ENCODE measurements around the gene PPP1R14D.

Gene PPP1R14D, protein sequence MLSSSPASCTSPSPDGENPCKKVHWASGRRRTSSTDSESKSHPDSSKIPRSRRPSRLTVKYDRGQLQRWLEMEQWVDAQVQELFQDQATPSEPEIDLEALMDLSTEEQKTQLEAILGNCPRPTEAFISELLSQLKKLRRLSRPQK

DNA sequence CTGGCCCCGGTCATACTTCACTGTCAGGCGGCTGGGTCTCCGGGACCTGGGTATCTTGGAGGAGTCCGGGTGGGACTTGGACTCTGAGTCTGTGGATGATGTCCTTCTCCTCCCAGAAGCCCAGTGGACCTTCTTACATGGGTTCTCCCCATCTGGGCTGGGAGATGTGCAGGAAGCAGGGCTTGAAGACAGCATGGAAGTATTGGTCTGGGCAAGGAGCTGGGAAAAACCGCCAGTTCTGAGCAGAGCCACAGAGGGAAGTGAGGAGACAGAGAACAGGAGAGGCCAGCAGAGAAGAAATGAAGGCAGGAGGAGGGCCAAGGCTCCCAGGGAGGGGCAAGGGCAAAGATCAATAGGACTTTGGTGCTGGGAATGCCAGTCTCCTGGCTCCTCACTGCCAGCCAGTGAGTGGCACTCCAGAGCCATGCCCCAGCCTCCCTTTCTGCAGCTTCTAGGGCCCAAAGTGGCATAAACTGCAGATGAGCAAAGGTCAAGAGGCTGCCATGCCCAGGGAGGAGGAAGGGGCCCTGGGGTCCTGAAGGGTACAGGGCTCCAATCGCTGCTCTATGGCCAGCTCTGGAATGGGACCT lies at the start of gene PPP1R14D:
TSS of gene PPP1R14D (minus strand) at position 262 of the 590 bp plus-strand sequence. CDS start at position 195, 67 bp downstream.
- Histone ChIP-seq H3K9ac (ENCODE audit: insufficient read length) (no peak within 1 kb of the TSS), H3K4me3 (no peak within 1 kb of the TSS)

DNA sequence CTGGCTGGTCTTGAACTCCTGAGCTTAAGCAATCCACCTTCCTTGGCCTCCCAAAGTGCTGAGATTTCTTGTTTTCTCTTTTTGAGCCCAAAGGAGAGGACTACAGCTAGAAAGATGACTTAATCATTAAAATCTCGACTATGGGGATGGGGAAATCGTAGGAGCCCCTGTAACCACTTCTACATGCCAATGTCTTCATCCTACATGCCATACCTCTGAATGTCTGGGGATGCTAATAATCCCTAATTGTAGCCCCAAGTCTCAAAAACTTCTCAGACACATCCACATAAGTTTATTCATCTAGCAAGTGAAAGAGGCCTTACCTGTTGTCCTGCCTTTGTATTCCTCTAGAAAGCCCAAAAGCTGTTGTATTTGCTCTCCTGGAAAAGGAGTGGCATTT lies 49.2 kb upstream of the PPP1R14D start:
- no peak for TF ChIP-seq EZH2 (IDR thresholded peaks at IDR 0.05)
- no peak for TF ChIP-seq POLR2AphosphoS5 (IDR thresholded peaks at IDR 0.05; ENCODE audit: borderline replicate concordance, low read depth, low read length)
- TF ChIP-seq FOXP2 (optimal IDR thresholded peaks at IDR 0.05; ENCODE audit: control extremely low read depth, extremely low read length, insufficient read depth): no peak
- Histone ChIP-seq H3K27ac (no peak overlapping the region), H3K9me3 (ENCODE audit: low read depth, low read length) (no peaks in the 10 kb centered on the region), H3K9ac (ENCODE audit: insufficient read length) (no peak overlapping the region), H3K36me3 (ENCODE audit: insufficient read depth, low read length) (no peaks in the 10 kb centered on the region), H3K4me3 (no peak overlapping the region)
- no peak for DNase-seq (ENCODE audit: low read depth, low spot score)

More for the DNA sequence above, at the start of gene PPP1R14D:
- no peaks in the 10 kb centered on the region for H3K9me3 ChIP-seq (ENCODE audit: low read depth, low read length)
- DNase-seq (ENCODE audit: low read depth, low spot score): no peak
- TF ChIP-seq EZH2 (IDR thresholded peaks at IDR 0.05) (no peak), FOXP2 (optimal IDR thresholded peaks at IDR 0.05; ENCODE audit: control extremely low read depth, extremely low read length, insufficient read depth) (no peak), POLR2AphosphoS5 (IDR thresholded peaks at IDR 0.05; ENCODE audit: borderline replicate concordance, low read depth, low read length) (no peak)
- H3K27ac ChIP-seq: no peak within 1 kb of the TSS
- no peaks in the 10 kb centered on the region for H3K36me3 ChIP-seq (ENCODE audit: insufficient read depth, low read length)

DNA sequence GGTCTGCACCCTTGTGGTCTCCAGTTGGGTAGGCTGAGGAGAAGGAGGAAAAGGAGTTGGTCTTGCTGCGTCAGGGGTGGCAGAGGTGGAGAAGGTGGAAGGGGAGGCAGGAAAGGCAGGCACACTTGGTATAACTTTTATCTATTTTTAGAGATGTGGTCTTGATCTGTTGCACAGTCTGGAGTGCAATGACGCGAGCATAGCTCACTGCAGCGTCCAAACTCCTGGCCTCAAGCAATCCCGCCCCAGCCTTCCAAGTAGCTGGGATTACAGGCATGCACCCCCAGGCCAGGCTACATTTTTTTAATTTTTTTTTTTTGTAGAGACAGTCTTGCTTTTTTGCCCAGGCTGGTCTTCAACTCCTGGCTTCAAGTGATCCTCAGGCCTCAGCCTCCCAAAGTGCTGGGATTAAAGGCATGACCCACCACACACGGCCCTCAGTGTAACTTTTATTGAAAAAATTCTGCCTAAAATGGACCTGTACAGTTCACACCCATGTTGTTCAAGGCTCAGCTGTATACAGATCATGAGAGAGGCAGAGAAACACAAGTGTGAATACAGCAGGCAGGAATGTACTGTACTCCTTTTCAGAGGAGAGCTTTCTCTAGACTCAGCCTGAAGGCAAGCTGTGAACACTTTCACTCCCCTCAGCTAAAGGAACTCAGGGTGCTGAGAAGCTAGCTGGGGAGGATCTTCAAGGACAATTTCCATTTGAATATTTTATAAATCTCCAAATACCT lies 47.7 kb upstream of the PPP1R14D start:
- H3K27ac ChIP-seq: no peak overlapping the region
- no peak for DNase-seq (ENCODE audit: low read depth, low spot score)
- H3K36me3 ChIP-seq (ENCODE audit: insufficient read depth, low read length): no peaks in the 10 kb centered on the region
- no peak for TF ChIP-seq POLR2AphosphoS5 (IDR thresholded peaks at IDR 0.05; ENCODE audit: borderline replicate concordance, low read depth, low read length)
- no peak for TF ChIP-seq EZH2 (IDR thresholded peaks at IDR 0.05)
- TF ChIP-seq FOXP2 (optimal IDR thresholded peaks at IDR 0.05; ENCODE audit: control extremely low read depth, extremely low read length, insufficient read depth): no peak
- no peak overlapping the region for H3K9ac ChIP-seq (ENCODE audit: insufficient read length)
- no peak overlapping the region for H3K4me3 ChIP-seq
- H3K9me3 ChIP-seq (ENCODE audit: low read depth, low read length): no peaks in the 10 kb centered on the region

DNA sequence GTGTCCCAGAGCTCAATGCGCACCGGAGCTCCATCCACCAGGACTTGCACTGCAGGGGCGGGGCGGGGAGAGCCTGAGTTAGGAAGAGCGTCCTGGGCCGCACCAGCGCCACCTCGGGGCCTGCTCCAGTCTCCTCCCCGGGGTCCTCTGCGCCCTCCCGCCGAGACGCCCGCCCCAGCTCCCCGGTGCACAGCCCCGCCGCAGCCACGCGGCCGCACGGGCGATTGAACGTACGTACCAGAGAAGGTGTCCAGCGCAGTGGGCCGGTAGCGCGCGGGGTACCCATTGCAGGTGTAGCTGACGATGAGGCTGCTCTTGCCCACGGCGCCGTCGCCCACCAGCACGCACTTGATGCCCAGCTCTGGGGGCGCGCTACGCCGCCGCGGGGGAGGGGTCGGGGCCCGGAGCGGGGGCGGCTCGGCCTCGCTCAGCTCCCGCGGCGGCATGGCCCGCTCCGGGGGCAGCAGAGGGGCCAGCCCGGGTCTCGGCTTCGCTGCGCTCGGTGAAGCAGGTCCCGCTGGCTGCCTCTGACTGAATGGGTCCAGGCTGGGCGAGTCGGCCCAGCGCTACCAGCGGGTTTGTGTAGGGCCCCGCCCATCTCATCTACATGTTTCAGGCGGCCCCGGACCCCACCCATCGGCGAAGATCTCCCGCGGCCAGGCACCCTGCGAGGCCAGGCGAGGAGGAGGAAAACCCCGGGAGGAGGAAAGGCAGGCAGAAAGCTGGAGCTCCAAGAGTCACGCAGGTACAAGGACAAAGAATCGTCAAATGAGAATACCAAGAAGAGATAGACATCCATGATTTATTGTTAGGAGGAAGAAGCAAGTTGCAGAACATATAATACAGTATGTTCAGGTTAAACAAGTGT lies 45.4 kb upstream of the PPP1R14D start, which contains the start of gene RHOV:
TSS of gene RHOV (minus strand) at position 541 of the 868 bp plus-strand sequence. CDS start at position 446, 95 bp downstream.
- Histone ChIP-seq H3K9me3 (ENCODE audit: low read depth, low read length) (no peaks in the 10 kb centered on the region), H3K36me3 (ENCODE audit: insufficient read depth, low read length) (no peaks in the 10 kb centered on the region), H3K27ac (no peak within 1 kb of the TSS), H3K4me3 (peak within 1 kb of the TSS; percentile 89), H3K9ac (ENCODE audit: insufficient read length) (peak within 1 kb of the TSS; percentile 65)
- peak; percentile 60; the same call in 1 of the 2 replicates for TF ChIP-seq POLR2AphosphoS5 (IDR thresholded peaks at IDR 0.05; ENCODE audit: borderline replicate concordance, low read depth, low read length)
- TF ChIP-seq FOXP2 (optimal IDR thresholded peaks at IDR 0.05; ENCODE audit: control extremely low read depth, extremely low read length, insufficient read depth): peak; percentile 20
- no peak for TF ChIP-seq EZH2 (IDR thresholded peaks at IDR 0.05)
- no peak for DNase-seq (ENCODE audit: low read depth, low spot score)

DNA sequence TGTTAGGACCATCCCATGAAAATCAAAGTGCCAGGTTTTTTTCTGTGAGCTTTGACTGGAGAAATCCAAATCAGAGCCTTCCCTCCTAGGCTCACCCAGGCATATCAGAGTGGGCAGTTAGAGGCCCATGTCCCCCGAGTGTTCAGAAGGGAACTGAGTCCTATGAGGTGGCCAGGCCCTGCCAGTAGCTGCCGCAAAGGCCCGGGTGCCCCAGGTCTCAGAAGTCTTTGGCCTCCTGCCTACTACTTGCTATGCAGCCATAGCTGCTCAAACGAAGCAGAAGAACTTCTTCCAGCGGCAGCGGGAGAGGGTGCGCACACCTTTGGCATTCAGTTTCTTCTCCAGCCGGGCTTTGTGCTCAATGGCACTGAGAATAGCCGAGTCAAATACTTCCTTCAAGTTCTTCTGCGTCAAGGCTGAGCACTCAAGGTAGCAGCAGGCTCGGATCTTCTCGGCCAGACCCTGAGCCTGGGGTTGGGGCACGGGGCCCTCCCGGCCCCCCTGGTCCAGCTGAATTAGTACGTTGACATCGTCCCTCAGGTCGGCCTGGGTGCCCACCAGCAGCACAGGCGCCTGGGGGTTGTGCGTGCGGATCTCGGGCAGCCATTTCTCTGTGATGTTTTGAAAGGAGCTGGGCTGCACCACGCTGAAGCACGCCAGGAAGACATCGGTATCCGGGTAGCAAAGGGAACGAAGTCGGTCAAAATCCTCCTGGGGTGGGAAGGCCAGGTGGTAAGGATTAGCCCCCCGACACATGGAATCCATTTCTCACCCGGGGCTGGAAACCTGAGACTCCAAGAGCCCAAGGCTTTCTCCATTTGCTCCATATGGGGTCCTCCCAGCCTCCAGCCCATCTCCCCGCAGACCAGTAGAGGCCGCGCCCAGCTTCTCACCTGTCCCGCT lies 44.5 kb upstream of the PPP1R14D start:
- no peak for TF ChIP-seq FOXP2 (optimal IDR thresholded peaks at IDR 0.05; ENCODE audit: control extremely low read depth, extremely low read length, insufficient read depth)
- TF ChIP-seq EZH2 (IDR thresholded peaks at IDR 0.05): no peak
- no peak for TF ChIP-seq POLR2AphosphoS5 (IDR thresholded peaks at IDR 0.05; ENCODE audit: borderline replicate concordance, low read depth, low read length)
- peak overlapping the region; percentile 89 for H3K4me3 ChIP-seq
- H3K9ac ChIP-seq (ENCODE audit: insufficient read length): no peak overlapping the region
- no peaks in the 10 kb centered on the region for H3K9me3 ChIP-seq (ENCODE audit: low read depth, low read length)
- DNase-seq (ENCODE audit: low read depth, low spot score): no peak
- H3K36me3 ChIP-seq (ENCODE audit: insufficient read depth, low read length): no peaks in the 10 kb centered on the region
- no peak overlapping the region for H3K27ac ChIP-seq

DNA sequence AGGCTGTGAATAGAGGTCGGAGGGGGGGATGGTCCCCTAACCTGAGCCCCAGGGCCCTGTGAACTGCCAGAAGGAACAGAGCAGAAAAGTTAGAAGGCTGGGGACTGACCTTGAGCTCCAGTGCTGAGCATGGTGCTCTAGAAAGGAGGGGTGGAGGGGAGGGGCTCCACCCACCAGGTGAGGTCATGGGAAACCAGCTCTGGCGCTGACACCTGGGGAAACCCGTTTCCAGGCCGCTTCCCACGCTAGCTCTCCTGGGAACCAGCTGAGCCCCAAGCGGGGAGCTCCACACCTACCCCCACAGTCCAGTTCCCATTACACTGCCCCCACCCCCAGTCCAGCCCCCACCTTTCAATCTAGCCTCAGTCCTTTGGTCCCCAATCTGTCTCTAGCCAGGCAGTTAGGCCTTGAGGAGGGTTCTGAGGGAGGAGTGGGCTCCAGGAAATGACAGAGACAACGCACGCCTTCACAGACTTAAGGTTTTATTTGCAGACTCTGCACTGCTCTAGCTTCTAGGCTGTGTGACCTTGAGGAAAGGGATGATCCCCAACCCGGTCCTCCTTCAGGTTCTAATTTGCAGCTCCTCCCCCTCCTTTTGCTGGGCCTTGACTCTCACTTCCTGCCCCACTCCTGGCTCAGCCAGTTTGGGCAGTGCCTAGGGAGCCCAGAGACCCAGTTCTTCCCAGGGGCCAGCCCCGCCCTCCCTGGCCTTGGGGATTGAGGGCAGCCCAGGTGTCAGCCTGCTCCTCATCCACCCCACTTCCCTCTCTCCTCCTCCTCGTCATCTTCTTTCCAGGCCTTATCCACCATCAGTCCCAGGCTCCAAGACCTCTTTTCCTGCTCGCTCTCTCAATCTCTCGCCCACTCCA lies 43.5 kb upstream of the PPP1R14D start:
- TF ChIP-seq EZH2 (IDR thresholded peaks at IDR 0.05): no peak
- no peak for TF ChIP-seq FOXP2 (optimal IDR thresholded peaks at IDR 0.05; ENCODE audit: control extremely low read depth, extremely low read length, insufficient read depth)
- TF ChIP-seq POLR2AphosphoS5 (IDR thresholded peaks at IDR 0.05; ENCODE audit: borderline replicate concordance, low read depth, low read length): no peak
- no peaks in the 10 kb centered on the region for H3K36me3 ChIP-seq (ENCODE audit: insufficient read depth, low read length)
- H3K9me3 ChIP-seq (ENCODE audit: low read depth, low read length): no peaks in the 10 kb centered on the region
- H3K9ac ChIP-seq (ENCODE audit: insufficient read length): no peak overlapping the region
- DNase-seq (ENCODE audit: low read depth, low spot score): no peak
- H3K27ac ChIP-seq: no peak overlapping the region
- H3K4me3 ChIP-seq: no peak overlapping the region

Measured in SK-N-MC (cell line).